ENCODE measurements around the gene BST1. TPM values are rescaled to one million over a fixed set of nuclear protein-coding genes. Genes with fewer than 3 reads are reported as not detected.
"Not testable (repeated sequence)": the region's sequence is repeated elsewhere in the genome, so short reads cannot be mapped to it uniquely, and the experiment has no call there.

The BST1 gene
- polyA plus RNA-seq, 1 of the 3 experiments (the other 2 are of a cell fraction) = 7.3 TPM

GRCh38 chr4:15758294-15758693 lies 55.4 kb downstream of the BST1 start:
- no peaks in the 10 kb centered on the region for H3K79me2 ChIP-seq (ENCODE audit: insufficient read depth)
- no peaks in the 10 kb centered on the region for H3K36me3 ChIP-seq (replicated peaks in 1 of 2; ENCODE audit: control insufficient read depth in 1 of 2, insufficient read depth in 2 of 2, low read length in 1 of 2)
- no peaks in the 10 kb centered on the region for H3K27me3 ChIP-seq (ENCODE audit: insufficient read depth)
- H3K4me3 ChIP-seq (ENCODE audit: low read depth in 2 of 2, low read length in 1 of 2) = no peak overlapping the region
- no peak overlapping the region for H2AFZ ChIP-seq (ENCODE audit: low read depth)
- 78% methylated on average over 4 of the region's 4 CpGs for WGBS (ENCODE audit: low lambda C conversion rate)
- DNase-seq = no peak
- ChIA-PET POLR2A (no interaction called here), CTCF (interaction anchor here (1.2 kb wide), 1 partner anchor 25 kb away, joined by 3 read pairs; no protein-coding TSS in a partner anchor)
- H3K4me2 ChIP-seq = no peak overlapping the region
- no peaks in the 10 kb centered on the region for H3K9me3 ChIP-seq
- H3K4me1 ChIP-seq (ENCODE audit: control insufficient read depth in 1 of 2, insufficient read depth in 2 of 2, low read depth in 1 of 2, low read length in 1 of 2) = no peaks in the 10 kb centered on the region
- no peak overlapping the region for H3K27ac ChIP-seq (ENCODE audit: low read depth in 2 of 2, low read length in 1 of 2)
- H3K9ac ChIP-seq = no peak overlapping the region
- H3F3A ChIP-seq (replicated peaks; ENCODE audit: insufficient read depth) = no peaks in the 10 kb centered on the region
- H3K9me2 ChIP-seq = no peaks in the 10 kb centered on the region
- H4K20me1 ChIP-seq (ENCODE audit: insufficient read depth) = no peaks in the 10 kb centered on the region
- TF ChIP-seq, protein P1, sequence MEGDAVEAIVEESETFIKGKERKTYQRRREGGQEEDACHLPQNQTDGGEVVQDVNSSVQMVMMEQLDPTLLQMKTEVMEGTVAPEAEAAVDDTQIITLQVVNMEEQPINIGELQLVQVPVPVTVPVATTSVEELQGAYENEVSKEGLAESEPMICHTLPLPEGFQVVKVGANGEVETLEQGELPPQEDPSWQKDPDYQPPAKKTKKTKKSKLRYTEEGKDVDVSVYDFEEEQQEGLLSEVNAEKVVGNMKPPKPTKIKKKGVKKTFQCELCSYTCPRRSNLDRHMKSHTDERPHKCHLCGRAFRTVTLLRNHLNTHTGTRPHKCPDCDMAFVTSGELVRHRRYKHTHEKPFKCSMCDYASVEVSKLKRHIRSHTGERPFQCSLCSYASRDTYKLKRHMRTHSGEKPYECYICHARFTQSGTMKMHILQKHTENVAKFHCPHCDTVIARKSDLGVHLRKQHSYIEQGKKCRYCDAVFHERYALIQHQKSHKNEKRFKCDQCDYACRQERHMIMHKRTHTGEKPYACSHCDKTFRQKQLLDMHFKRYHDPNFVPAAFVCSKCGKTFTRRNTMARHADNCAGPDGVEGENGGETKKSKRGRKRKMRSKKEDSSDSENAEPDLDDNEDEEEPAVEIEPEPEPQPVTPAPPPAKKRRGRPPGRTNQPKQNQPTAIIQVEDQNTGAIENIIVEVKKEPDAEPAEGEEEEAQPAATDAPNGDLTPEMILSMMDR (IDR thresholded peaks at IDR 0.05) = no peak
- TF ChIP-seq USF1 (IDR thresholded peaks at IDR 0.05; ENCODE audit: borderline replicate concordance, low read depth) (no peak), RAD21 (IDR thresholded peaks at IDR 0.05; ENCODE audit: low read length) (no peak), IRF3 (IDR thresholded peaks at IDR 0.05; ENCODE audit: low read depth, low read length) (no peak), NFIC (IDR thresholded peaks at IDR 0.05; ENCODE audit: borderline replicate concordance) (no peak), REST (IDR thresholded peaks at IDR 0.05; ENCODE audit: low read depth, low read length) (no peak), CHD2 (IDR thresholded peaks at IDR 0.05; ENCODE audit: low read length, partially characterized antibody) (no peak), POLR2AphosphoS5 (IDR thresholded peaks at IDR 0.05; ENCODE audit: low read depth, low read length) (no peak), TEAD4 (IDR thresholded peaks at IDR 0.05; ENCODE audit: borderline replicate concordance, insufficient read depth) (no peak), YY1 (IDR thresholded peaks at IDR 0.05; ENCODE audit: low read depth) (no peak), TAF1 (IDR thresholded peaks at IDR 0.05; ENCODE audit: borderline replicate concordance, low read depth, low read length) (no peak), RFX5 (IDR thresholded peaks at IDR 0.05; ENCODE audit: low read length) (no peak), PBX3 (IDR thresholded peaks at IDR 0.05) (no peak), MXI1 (IDR thresholded peaks at IDR 0.05; ENCODE audit: low read depth, low read length) (no peak), FOXM1 (IDR thresholded peaks at IDR 0.05; ENCODE audit: low read depth) (no peak)

DNA sequence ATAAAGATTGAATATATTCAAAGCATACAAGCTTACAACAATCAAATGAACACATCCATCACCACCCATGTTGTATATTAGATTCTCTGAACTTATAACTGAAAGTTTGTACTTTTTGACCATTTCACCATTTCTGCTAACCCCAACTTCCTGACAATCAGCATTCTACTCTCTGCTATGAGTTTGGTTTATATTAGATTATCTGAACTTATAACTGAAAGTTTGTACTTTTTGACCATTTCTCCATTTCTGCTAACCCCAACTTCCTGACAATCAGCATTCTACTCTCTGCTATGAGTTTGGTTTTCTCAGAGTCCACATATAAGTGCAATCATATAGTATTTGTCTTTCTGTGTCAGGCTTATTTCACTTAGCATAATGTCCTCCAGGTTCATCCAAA lies 59.6 kb downstream of the BST1 start:
- H3K27me3 ChIP-seq (ENCODE audit: insufficient read depth); POLR2A ChIA-PET; H4K20me1 ChIP-seq (ENCODE audit: insufficient read depth); H2AFZ ChIP-seq (ENCODE audit: low read depth); H3K79me2 ChIP-seq (ENCODE audit: insufficient read depth); H3K4me2 ChIP-seq; DNase-seq; H3K9me3 ChIP-seq; H3K4me1 ChIP-seq (ENCODE audit: control insufficient read depth in 1 of 2, insufficient read depth in 2 of 2, low read depth in 1 of 2, low read length in 1 of 2); H3K9me2 ChIP-seq; H3K36me3 ChIP-seq (replicated peaks in 1 of 2; ENCODE audit: control insufficient read depth in 1 of 2, insufficient read depth in 2 of 2, low read length in 1 of 2); H3F3A ChIP-seq (replicated peaks; ENCODE audit: insufficient read depth); H3K27ac ChIP-seq (ENCODE audit: low read depth in 2 of 2, low read length in 1 of 2); H3K4me3 ChIP-seq (ENCODE audit: low read depth in 2 of 2, low read length in 1 of 2); H3K9ac ChIP-seq: not testable (repeated sequence)
- CTCF ChIA-PET = interaction anchor here (0.6 to 2.2 kb wide), 4 partner anchors 32 to 1534 kb away, joined by 3 to 7 read pairs (median 3); no protein-coding TSS in a partner anchor

All from SK-N-SH (cell line).